Gastroesophageal sphincter (tissue), 3 donors: Measurements from ENCODE around the gene MICU2.

ENCODE experiments used
- CTCF ChIP-seq, 4 experiments: fragments of 200-600 bp in 2 of 4; fragments of 450-650 bp in 2 of 4; sonication (generic) in 1 of 4; IDR thresholded peaks; one replicate each; pipeline ENCODE4 v1.5.1; 2017 to 2019; ENCODE audit warnings: antibody characterized with exemption in 4 of 4, mild to moderate bottlenecking in 2 of 4, moderate library complexity in 2 of 4
- EP300 ChIP-seq: sonication (generic); formaldehyde crosslinking; IDR thresholded peaks from one replicate; pipeline ENCODE4 v1.6.1; 2017; ENCODE audit warnings: antibody characterized with exemption, mild to moderate bottlenecking
- POLR2A ChIP-seq, 2 donors: fragments of 450-650 bp; IDR thresholded peaks; one replicate each; pipeline ENCODE4 v1.6.1; 2017; ENCODE audit warnings: antibody characterized with exemption in 2 of 2, mild to moderate bottlenecking in 2 of 2, moderate library complexity in 1 of 2
- POLR2AphosphoS5 ChIP-seq: sonication (generic); formaldehyde crosslinking; IDR thresholded peaks from one replicate; pipeline ENCODE4 v1.6.1; 2017; ENCODE audit warnings: antibody characterized with exemption

- no peak for TF ChIP-seq CTCF (IDR thresholded peaks at IDR 0.05)
- TF ChIP-seq POLR2AphosphoS5, result no peak
- TF ChIP-seq POLR2A (IDR thresholded peaks at IDR 0.05), result no peak
- TF ChIP-seq EP300, result no peak
These were observed 23.2 kb downstream of the MICU2 start for GRCh38 chr13:21580736-21581135.
